HG02763 (cell line): Measurements from ENCODE around the gene ARHGAP15.

Experiments
- ATAC-seq: cut with Tn5 transposase; IDR thresholded peaks from one replicate; pipeline ENCODE4 v1.9.1; 2021; ENCODE audit warnings: mild to moderate bottlenecking, moderate library complexity; ENCODE audit not compliant: unreplicated experiment

ARHGAP15 gene

GRCh38 chr2:143477714-143478443 is 348.7 kb downstream of the ARHGAP15 start:
- ATAC-seq = no peak

- no peak for ATAC-seq
Observed at GRCh38 chr2:143480086-143480485, 350.9 kb downstream of the ARHGAP15 start.

GRCh38 chr2:143480601-143481236 is 351.5 kb downstream of the ARHGAP15 start:
- no peak for ATAC-seq

DNA sequence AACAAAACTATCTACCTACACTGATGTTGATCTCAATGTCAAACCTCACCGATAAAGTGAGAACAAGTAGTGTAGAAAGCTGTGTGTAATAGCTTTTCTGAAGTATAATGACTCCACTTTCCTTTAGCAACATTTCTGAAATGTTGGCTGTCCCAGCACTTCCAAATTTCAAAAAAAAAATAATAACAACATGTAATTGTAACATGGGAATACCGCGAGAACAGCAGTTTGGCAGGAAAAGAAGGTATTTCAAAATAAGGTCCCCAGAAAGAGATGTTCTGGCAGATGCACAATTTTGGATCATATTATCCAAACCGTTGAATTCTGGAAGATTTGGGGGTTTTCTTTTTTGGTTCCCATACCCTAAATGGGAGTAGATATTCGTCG is 352.0 kb downstream of the ARHGAP15 start:
- ATAC-seq = no peak

DNA sequence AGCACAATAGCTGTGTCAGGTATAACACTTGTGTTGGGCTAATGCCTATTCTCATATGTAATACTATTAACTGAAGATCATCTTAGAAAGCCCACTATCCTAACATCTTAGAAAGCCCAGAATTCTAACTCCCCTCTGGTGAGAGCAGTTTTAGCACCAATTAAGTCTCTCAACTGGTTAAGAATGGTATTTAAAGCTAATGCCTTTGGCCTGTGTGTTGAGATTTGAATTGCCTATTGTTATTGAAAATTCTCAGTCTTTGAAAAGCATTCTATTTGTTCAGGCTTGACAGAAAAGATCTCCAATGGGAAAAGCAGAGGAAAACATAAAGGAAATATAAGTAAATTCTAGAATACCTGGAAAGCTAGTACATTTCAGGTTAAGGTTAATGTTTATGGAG is 352.5 kb downstream of the ARHGAP15 start:
- no peak for ATAC-seq

- no peak for ATAC-seq
Observed at GRCh38 chr2:143482316-143482715, 353.1 kb downstream of the ARHGAP15 start.

DNA sequence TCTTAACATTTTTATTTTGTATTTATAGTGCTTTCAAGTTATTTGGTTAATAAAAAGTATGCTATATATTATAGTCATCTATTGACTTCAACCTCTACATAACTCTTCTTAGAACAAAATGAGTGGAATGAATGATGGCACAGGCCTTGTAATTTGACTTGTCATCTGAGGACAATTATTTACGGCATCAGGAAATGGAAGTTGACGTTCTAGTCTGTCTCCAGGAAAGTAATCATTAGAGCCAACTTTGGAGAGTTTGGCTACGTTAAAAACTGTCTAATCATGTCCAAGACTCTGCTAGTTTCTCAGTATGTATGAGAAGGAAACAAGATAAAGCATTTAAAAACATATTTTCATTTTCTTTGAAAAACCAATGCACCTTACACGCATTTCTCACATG is 353.6 kb downstream of the ARHGAP15 start:
- ATAC-seq = no peak

DNA sequence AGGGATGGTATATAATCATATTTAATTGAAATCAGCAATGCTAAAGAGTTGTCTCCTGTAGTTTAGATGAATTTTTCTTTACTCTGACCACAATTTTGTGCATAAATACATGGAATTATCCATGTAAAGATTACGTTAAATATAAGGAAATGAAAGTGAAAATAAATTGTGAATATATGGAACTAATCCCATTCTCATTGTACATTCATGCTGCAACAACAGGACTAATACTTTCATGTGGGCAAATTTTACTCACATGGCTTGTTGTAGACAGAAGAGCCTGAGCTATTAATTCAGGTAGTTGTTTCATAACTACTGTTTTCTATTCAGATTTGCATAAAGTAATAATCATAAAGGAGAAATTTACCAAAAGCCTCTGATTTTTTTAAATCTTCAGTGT is 357.8 kb downstream of the ARHGAP15 start:
- ATAC-seq = no peak

DNA sequence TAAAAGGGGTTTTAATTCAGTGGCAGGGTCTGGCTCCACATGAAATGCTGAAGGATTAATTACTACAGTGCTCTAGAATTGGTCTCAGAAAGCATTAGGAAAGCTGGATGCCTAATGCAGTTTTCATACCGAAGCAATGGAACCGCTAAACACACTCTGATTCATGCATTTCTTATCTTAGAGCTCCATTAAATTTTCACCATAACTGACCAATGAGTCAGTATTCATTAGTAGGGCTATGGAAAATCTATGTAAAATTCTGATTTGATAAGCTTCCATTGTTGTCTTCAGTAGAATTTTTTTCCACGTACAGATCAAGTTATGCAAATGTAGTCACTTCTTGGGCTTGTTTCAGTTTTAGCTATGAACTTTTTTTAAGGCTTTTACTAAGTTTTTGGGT is 359.9 kb downstream of the ARHGAP15 start:
- ATAC-seq = no peak

GRCh38 chr2:143491131-143491530 is 361.9 kb downstream of the ARHGAP15 start:
- ATAC-seq = no peak

- no peak for ATAC-seq
Observed at GRCh38 chr2:143493339-143493738, 364.1 kb downstream of the ARHGAP15 start.

DNA sequence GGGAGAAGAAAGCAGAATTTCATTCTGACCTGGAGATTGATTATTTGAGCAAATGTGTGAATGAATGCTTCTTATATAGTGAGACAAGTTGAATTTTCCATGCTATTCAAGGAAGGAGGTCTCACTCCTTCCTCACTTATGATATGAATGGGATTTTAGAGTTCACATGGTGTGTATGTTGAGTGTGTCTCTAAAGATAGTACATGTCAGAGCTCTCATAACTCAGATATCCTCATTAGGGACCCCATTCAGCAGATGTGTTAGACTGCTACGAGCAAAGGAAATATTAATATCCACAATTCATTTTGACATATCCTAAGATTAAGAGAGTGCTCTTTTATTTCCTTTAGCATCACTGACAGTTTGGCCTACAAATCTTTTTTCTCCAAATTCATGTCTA is 368.5 kb downstream of the ARHGAP15 start:
- no peak for ATAC-seq

DNA sequence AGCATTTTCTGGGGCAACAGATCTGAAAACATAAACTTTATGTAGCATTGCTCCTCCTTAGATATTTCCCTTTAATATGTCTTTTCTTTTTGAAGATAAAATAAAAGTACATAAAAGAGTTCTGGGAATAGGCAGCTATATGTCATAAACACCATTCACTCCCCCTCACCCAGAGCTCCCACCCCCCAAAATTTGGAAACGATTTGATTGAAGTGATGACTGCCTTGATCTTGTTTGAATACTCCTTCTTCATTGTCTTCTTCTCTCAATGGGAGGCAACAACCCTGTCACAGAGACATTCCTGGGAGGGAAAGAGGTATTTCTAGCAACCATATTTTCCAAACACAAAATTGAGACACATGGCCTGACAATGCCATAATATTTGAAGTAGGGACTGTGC is 369.3 kb downstream of the ARHGAP15 start:
- ATAC-seq = no peak

DNA sequence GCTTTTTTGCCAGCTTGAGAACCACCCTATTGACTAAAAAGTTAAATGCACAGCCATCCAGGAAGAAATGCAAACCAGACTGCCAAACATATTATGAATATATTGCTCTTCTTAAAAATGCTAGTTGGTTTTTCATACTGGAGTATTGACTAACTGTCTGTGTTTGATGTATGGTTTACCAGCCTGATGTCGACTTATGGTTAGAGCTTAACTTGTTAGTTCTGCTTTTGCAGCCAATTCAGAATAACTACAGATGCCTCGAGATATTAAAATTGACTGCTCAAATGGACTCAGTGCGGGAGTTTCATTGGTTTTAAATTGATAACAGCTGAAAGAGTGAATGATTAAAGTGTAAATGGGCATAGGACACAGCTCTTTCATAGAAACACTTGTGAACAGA is 369.8 kb downstream of the ARHGAP15 start:
- ATAC-seq = no peak

- no peak for ATAC-seq
Observed at GRCh38 chr2:143501106-143501676, 372.0 kb downstream of the ARHGAP15 start.

DNA sequence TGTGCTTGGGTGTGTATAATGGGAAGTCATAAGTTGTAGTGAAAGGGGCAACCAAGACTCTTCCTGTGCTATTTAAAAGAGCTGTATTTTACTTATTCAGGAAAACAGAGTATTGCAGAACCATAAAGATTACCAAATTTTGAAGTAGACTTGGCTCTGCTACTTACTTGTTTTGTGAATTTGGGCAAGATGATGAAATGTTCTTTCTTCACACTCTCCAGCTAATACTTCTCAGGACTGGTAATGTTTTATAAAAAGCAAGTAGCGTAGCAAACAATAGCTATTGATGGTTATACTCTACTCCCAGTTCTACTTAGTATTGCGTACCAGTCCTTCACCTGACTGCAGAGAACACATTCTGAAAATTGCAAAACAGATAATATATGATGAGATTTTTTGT is 374.1 kb downstream of the ARHGAP15 start:
- no peak for ATAC-seq

GRCh38 chr2:143504397-143504796 is 375.2 kb downstream of the ARHGAP15 start:
- no peak for ATAC-seq

- no peak for ATAC-seq
Observed at GRCh38 chr2:143505542-143505941, 376.3 kb downstream of the ARHGAP15 start.

- ATAC-seq = no peak
Observed at GRCh38 chr2:143513081-143513480, 383.9 kb downstream of the ARHGAP15 start.

GRCh38 chr2:143514413-143514812 is 385.2 kb downstream of the ARHGAP15 start:
- no peak for ATAC-seq

GRCh38 chr2:143515318-143515717 is 386.1 kb downstream of the ARHGAP15 start:
- ATAC-seq = no peak

DNA sequence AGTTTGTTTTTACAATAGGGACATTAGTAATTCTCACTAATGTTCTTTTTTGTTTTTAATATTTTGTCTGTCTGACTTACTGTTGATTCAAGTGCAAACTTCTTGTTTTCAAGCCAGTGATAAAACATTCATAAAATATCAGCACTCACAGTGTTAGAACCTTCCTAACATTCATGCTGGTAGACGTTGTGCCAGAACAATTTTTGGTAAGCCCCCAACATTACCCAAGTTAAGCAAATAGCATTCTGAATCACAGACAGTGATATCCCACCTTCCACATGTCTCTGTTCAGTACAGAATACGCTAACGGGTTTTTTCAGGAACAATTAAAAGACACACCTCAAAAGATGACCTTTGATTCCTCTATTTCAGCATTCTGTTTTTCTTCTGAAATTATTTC is 390.3 kb downstream of the ARHGAP15 start:
- ATAC-seq = no peak
